A673 (cell line): ENCODE measurements around the gene RPTOR.

ENCODE experiments used
- CTCF ChIP-seq: fragments of 300-800, 200-600 bp; sonication (generic); conservative IDR thresholded peaks from 2 replicates; pipeline ENCODE4 v1.5.1; 2017; ENCODE audit warnings: low read depth, mild to moderate bottlenecking, antibody characterized with exemption, low read length, moderate library complexity, mixed read lengths
- EZH2 ChIP-seq: fragments of 200-600 bp; sonication (generic); IDR thresholded peaks from 2 replicates; pipeline ENCODE4 v1.6.1; 2017; ENCODE audit warnings: borderline replicate concordance, low read depth, mild to moderate bottlenecking, mixed read lengths, antibody characterized with exemption, low read length; ENCODE audit not compliant: poor library complexity, severe bottlenecking

GRCh38 chr17:80507965-80508364, 36.7 kb upstream of the RPTOR start:
- no peak for TF ChIP-seq CTCF
- TF ChIP-seq EZH2: no peak
